ENCODE results near the gene PPP1R14D.

Gene PPP1R14D

GRCh38 chr15:40819048-40819447 is 9.5 kb downstream of the PPP1R14D start:
- no peak for ATAC-seq
- no peak for DNase-seq

GRCh38 chr15:40815042-40815698 is 13.3 kb downstream of the PPP1R14D start:
- ATAC-seq (no peak), DNase-seq (no peak)

GRCh38 chr15:40812721-40813425 is 15.6 kb downstream of the PPP1R14D start:
- ATAC-seq: no peak
- no peak for DNase-seq

GRCh38 chr15:40808861-40809450 is 19.6 kb downstream of the PPP1R14D start:
- DNase-seq (no peak), ATAC-seq (no peak)

GRCh38 chr15:40807888-40808461 is 20.5 kb downstream of the PPP1R14D start:
- DNase-seq: no peak
- no peak for ATAC-seq

- DNase-seq (peak; percentile 96), ATAC-seq (peak; percentile 99)
These were observed 21.2 kb downstream of the PPP1R14D start, which contains the start of the genes DNAJC17 and ZFYVE19 for GRCh38 chr15:40807028-40807887. Gene DNAJC17, minus strand, starts transcription at chr15:40807473. Its CDS starts 27 bp downstream, at chr15:40807446. Gene ZFYVE19, plus strand, starts transcription at chr15:40807089. Its CDS starts 501 bp downstream, at chr15:40807590.

- ATAC-seq (no peak), DNase-seq (no peak)
These were observed 21.9 kb downstream of the PPP1R14D start for GRCh38 chr15:40806672-40807027.

GRCh38 chr15:40803688-40804087 is 24.8 kb downstream of the PPP1R14D start:
- DNase-seq: no peak
- no peak for ATAC-seq

GRCh38 chr15:40803076-40803475 is 25.4 kb downstream of the PPP1R14D start:
- no peak for ATAC-seq
- no peak for DNase-seq

- DNase-seq (no peak), ATAC-seq (no peak)
These were observed 29.0 kb downstream of the PPP1R14D start for GRCh38 chr15:40799523-40799922.

GRCh38 chr15:40796512-40796911 is 32.0 kb downstream of the PPP1R14D start:
- ATAC-seq (no peak), DNase-seq (no peak)

GRCh38 chr15:40796041-40796440 is 32.5 kb downstream of the PPP1R14D start:
- no peak for ATAC-seq
- no peak for DNase-seq

GRCh38 chr15:40793216-40793989 is 35.1 kb downstream of the PPP1R14D start:
- peak; percentile 25 for ATAC-seq
- peak; percentile 26 for DNase-seq

GRCh38 chr15:40792394-40792793 is 36.1 kb downstream of the PPP1R14D start:
- no peak for ATAC-seq

GRCh38 chr15:40790718-40791117 is 37.8 kb downstream of the PPP1R14D start:
- no peak for ATAC-seq
- no peak for DNase-seq

More at GRCh38 chr15:40792394-40792793, 36.1 kb downstream of the PPP1R14D start:
- DNase-seq: no peak

GRCh38 chr15:40789999-40790398 is 38.5 kb downstream of the PPP1R14D start:
- ATAC-seq (no peak), DNase-seq (no peak)

GRCh38 chr15:40789119-40789518 is 39.4 kb downstream of the PPP1R14D start:
- DNase-seq: no peak

GRCh38 chr15:40787991-40788390 is 40.5 kb downstream of the PPP1R14D start:
- peak; percentile 15 for ATAC-seq
- no peak for DNase-seq

More at GRCh38 chr15:40789119-40789518, 39.4 kb downstream of the PPP1R14D start:
- ATAC-seq: no peak

- DNase-seq (peak; percentile 74), ATAC-seq (peak; percentile 94)
These were observed 41.1 kb downstream of the PPP1R14D start for GRCh38 chr15:40787344-40787841.

GRCh38 chr15:40785814-40786213 is 42.7 kb downstream of the PPP1R14D start:
- ATAC-seq (no peak), DNase-seq (no peak)

- DNase-seq (no peak), ATAC-seq (no peak)
These were observed 43.3 kb downstream of the PPP1R14D start for GRCh38 chr15:40785164-40785563.
